ENCODE data around the gene PPM1L.

DNA sequence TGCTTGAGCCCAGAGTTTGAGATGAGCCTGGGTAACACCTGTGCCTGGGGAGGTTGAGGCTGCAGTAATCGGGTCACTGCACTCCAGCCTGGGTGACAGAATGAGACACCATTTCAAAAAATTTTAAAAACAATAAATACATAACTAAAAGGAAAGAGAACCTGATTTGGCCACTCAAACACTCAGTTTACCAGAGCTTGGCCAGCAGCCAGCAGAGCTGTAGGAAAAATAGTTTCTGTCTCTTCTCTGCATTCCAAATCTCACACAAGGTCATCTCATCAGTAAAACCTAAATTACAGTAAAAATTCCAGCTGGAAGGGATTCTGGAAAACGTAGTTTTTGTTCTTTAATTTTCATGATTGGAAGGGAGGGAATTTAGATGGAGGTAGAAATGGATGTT is 7.8 kb upstream of the PPM1L start:
- TF ChIP-seq POLR2A (IDR thresholded peaks at IDR 0.05; ENCODE audit: low read depth, low read length), result no peak
- no peak for TF ChIP-seq TAF1 (IDR thresholded peaks at IDR 0.05; ENCODE audit: low read depth, low read length)
- no peak for TF ChIP-seq POLR2AphosphoS5 (IDR thresholded peaks at IDR 0.05; ENCODE audit: low read depth, low read length)
- TF ChIP-seq SPI1 (IDR thresholded peaks at IDR 0.05; ENCODE audit: low read depth, low read length), result no peak

Data from GM12891 (cell line).